Mesothelial cell of epicardium (in vitro differentiated cells): Measurements from ENCODE around the gene DIS3L2. TPM values are rescaled to one million over a fixed set of nuclear protein-coding genes. Genes with fewer than 3 reads are reported as not detected.

ENCODE experiments used
- DNase-seq, 2 experiments: peaks; one replicate each; pipeline ENCODE4 v3.0.0; 2021; ENCODE audit warnings: low spot score in 2 of 2; ENCODE audit not compliant: unreplicated experiment in 2 of 2
- H3K27ac Mint-ChIP-seq: 2 replicates; pipeline ENCODE4 v1.8.0; 2021; ENCODE audit warnings: mixed read lengths
- H3K27me3 Mint-ChIP-seq: 2 replicates; pipeline ENCODE4 v1.8.0; 2021; ENCODE audit warnings: low read depth, mixed read lengths
- H3K36me3 Mint-ChIP-seq: 2 replicates; pipeline ENCODE4 v1.8.0; 2021; ENCODE audit warnings: mixed read lengths
- H3K4me1 Mint-ChIP-seq: 2 replicates; pipeline ENCODE4 v1.8.0; 2021; ENCODE audit warnings: mixed read lengths
- H3K4me3 Mint-ChIP-seq: 2 replicates; pipeline ENCODE4 v1.8.0; 2021; ENCODE audit warnings: mild to moderate bottlenecking, moderate library complexity, mixed read lengths
- H3K9me3 Mint-ChIP-seq: 2 replicates; pipeline ENCODE4 v1.8.0; 2021; ENCODE audit warnings: mixed read lengths
- total RNA-seq: library from RNA; stranded (reverse); gene quantifications from 3 replicates; pipeline ENCODE4 v1.2.1, GENCODE V29; 2021
- TF ChIP-seq, protein P1 (sequence below): fragments of 200-600 bp; sonication (generic); IDR thresholded peaks from one replicate; pipeline ENCODE4 v1.5.0; 2021; ENCODE audit warnings: antibody characterized with exemption; ENCODE audit not compliant: unreplicated experiment

Gene DIS3L2
- total RNA-seq, 1 donor from 2014 or later, result 74.4 TPM

DNA sequence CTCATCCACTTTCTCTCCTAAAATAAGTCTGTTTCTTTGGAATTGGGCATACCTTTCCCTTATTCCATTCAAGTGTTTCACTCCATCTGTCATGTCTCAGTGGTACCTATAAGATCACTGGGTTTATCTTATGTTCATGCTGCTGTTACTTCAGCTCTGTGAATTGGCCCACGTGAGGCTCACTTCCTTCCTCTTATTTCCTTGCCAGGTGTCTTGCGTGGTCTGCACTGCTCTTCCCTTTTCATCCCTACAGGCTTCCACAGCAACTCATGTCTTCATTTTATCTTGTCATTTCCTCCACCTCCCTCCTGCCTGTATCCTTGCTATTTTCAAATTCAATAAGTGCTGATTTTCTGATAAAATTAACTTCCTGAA, 258.0 kb downstream of the DIS3L2 start:
- H3K9me3 Mint-ChIP-seq, result no peaks in the 10 kb centered on the region
- H3K27ac Mint-ChIP-seq, result no peak overlapping the region
- TF ChIP-seq, protein P1, sequence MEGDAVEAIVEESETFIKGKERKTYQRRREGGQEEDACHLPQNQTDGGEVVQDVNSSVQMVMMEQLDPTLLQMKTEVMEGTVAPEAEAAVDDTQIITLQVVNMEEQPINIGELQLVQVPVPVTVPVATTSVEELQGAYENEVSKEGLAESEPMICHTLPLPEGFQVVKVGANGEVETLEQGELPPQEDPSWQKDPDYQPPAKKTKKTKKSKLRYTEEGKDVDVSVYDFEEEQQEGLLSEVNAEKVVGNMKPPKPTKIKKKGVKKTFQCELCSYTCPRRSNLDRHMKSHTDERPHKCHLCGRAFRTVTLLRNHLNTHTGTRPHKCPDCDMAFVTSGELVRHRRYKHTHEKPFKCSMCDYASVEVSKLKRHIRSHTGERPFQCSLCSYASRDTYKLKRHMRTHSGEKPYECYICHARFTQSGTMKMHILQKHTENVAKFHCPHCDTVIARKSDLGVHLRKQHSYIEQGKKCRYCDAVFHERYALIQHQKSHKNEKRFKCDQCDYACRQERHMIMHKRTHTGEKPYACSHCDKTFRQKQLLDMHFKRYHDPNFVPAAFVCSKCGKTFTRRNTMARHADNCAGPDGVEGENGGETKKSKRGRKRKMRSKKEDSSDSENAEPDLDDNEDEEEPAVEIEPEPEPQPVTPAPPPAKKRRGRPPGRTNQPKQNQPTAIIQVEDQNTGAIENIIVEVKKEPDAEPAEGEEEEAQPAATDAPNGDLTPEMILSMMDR, result no peak
- H3K36me3 Mint-ChIP-seq, result peaks cover 22% of the 10 kb centered on the region
- peaks cover 7% of the 10 kb centered on the region for H3K4me1 Mint-ChIP-seq
- H3K4me3 Mint-ChIP-seq, result no peak overlapping the region
- H3K27me3 Mint-ChIP-seq, result no peaks in the 10 kb centered on the region
- DNase-seq, result no peak

DNA sequence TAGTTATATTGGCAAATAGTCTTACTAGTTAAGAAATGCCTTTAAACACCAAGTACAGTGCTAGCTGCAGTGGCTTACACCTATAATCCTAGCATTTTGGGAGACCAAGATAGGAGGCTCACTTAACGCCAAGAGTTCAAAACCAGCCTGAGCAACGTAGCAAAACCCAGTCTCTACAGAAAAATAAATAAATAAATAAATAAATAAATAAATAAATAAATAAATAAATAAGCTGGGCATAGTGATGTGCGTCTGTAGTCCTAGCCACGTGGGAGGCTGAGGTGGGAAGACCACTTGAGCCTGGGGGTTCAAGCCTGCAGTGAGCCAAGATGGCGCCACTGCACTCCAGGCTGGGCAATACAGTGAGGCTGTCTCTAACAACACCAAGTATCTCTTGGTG, 258.4 kb downstream of the DIS3L2 start:
- Mint-ChIP-seq H3K4me3 (no peak overlapping the region), H3K9me3 (no peaks in the 10 kb centered on the region), H3K36me3 (peaks cover 22% of the 10 kb centered on the region), H3K4me1 (peaks cover 3% of the 10 kb centered on the region), H3K27me3 (no peaks in the 10 kb centered on the region), H3K27ac (no peak overlapping the region)
- DNase-seq, result no peak
- TF ChIP-seq, protein P1, result no peak

DNA sequence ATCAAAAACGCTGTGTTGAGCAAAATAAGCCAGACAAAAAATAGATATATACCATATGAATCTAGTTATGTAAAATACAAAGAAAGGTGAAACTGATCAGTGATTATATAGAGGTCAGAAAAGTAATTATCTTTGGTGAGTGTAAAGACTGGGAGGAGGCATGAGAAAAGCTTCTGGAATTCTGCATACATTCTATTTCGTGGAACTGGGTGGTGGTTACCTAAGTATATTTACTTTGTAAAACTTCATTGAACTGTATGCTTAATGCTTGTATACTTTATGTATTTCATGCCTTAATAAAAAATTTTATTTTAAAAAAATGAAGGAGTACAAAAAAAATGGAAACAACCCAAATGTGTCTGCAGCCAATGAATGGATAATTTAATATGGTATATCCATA, 263.9 kb downstream of the DIS3L2 start:
- Mint-ChIP-seq H3K4me1 (peaks cover 11% of the 10 kb centered on the region), H3K9me3 (no peaks in the 10 kb centered on the region), H3K27me3 (no peaks in the 10 kb centered on the region), H3K27ac (no peak overlapping the region), H3K36me3 (peaks cover 17% of the 10 kb centered on the region), H3K4me3 (no peak overlapping the region)
- TF ChIP-seq, protein P1, result no peak
- no peak for DNase-seq

DNA sequence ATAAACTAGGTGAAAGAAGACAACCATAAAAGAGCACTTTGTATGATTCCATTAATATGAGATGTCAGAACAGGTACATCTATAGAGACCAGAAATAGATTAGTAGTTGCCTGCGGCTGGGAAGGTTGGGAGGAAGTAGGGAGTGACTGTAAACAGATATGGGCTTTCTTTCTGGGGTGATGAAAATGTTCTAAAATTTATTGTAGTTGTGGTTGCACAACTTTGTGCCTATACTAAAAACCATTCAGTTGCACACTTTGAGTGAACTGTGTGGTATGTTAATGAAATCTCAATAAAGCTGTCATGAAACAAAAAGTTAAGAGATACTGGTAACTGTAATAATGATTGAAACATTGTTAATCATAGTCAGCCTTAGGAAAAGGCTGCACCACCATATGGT, 264.4 kb downstream of the DIS3L2 start:
- Mint-ChIP-seq H3K27me3 (no peaks in the 10 kb centered on the region), H3K9me3 (no peaks in the 10 kb centered on the region), H3K4me1 (peaks cover 11% of the 10 kb centered on the region), H3K36me3 (peaks cover 17% of the 10 kb centered on the region), H3K27ac (no peak overlapping the region), H3K4me3 (no peak overlapping the region)
- DNase-seq, result no peak
- TF ChIP-seq, protein P1, result no peak

DNA sequence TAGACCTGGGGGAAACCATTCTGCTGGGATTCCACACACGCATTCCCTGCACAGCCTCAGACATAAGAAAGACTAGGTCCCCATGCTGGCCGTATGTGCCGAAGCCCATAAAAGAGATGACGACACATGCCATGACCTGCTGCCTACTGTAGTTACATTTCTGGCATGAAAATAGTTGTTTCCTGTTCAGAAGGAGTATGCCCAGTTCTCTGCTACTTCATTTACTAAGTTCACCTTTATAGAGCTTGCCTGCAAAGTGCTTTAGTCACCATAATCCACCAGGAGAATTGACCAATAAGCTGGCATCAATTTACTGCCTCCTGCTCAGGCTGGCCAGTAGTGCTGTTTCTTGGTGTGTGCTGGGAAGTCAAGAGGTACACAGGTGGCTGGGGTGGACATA, 266.8 kb downstream of the DIS3L2 start:
- H3K36me3 Mint-ChIP-seq, result peaks cover 6% of the 10 kb centered on the region
- H3K9me3 Mint-ChIP-seq, result no peaks in the 10 kb centered on the region
- H3K4me1 Mint-ChIP-seq, result peaks cover 11% of the 10 kb centered on the region
- no peak overlapping the region for H3K4me3 Mint-ChIP-seq
- no peak for DNase-seq
- TF ChIP-seq, protein P1, result no peak
- H3K27me3 Mint-ChIP-seq, result no peaks in the 10 kb centered on the region
- H3K27ac Mint-ChIP-seq, result no peak overlapping the region
